Calu3 (cell line): ENCODE measurements around the gene ULBP2. TPM values are rescaled to one million over a fixed set of nuclear protein-coding genes. Genes with fewer than 3 reads are reported as not detected.

Experiments
- BruUV-seq: library from RNA; stranded (reverse); fragments of 400-500 nt; replicated peaks from 2 replicates; lab custom pipeline; 2021; lab: Mats Ljungman, UMichigan
- CTCF ChIA-PET: fragments of 300-600 bp; sonication (Branson Sonifier 250); formaldehyde crosslinking; loops from one replicate; lab custom pipeline; 2022; ENCODE audit warnings: antibody characterized with exemption; lab: Charles Lee
- DNase-seq: peaks from one replicate; pipeline ENCODE4 v3.0.0; 2022
- H3K27ac Mint-ChIP-seq: one replicate; pipeline ENCODE4 v1.8.0; 2022; ENCODE audit warnings: mixed read lengths; ENCODE audit not compliant: unreplicated experiment
- H3K27me3 Mint-ChIP-seq: one replicate; pipeline ENCODE4 v1.8.0; 2022; ENCODE audit warnings: mixed read lengths; ENCODE audit not compliant: unreplicated experiment
- H3K36me3 Mint-ChIP-seq: one replicate; pipeline ENCODE4 v1.8.0; 2022; ENCODE audit warnings: mild to moderate bottlenecking, moderate library complexity, mixed read lengths; ENCODE audit not compliant: insufficient read depth, unreplicated experiment
- H3K4me1 Mint-ChIP-seq: one replicate; pipeline ENCODE4 v1.8.0; 2022; ENCODE audit warnings: mild to moderate bottlenecking, low read depth, mixed read lengths; ENCODE audit not compliant: unreplicated experiment
- H3K4me3 Mint-ChIP-seq: one replicate; pipeline ENCODE4 v1.8.0; 2022; ENCODE audit warnings: mild to moderate bottlenecking, low read depth, moderate library complexity, mixed read lengths; ENCODE audit not compliant: unreplicated experiment
- H3K9me3 Mint-ChIP-seq: one replicate; pipeline ENCODE4 v1.8.0; 2022; ENCODE audit warnings: low read depth, mixed read lengths; ENCODE audit not compliant: unreplicated experiment
- intact Hi-C: fragments of 100-400 bp; cut with micrococcal nuclease; formaldehyde crosslinking; loops from one replicate; pipeline ENCODE4 v1.10.0; 2022; ENCODE audit not compliant: unreplicated experiment
- total RNA-seq: library from RNA; stranded (reverse); gene quantifications from 2 replicates; pipeline ENCODE4 v1.2.3, GENCODE V29; 2022
- TF ChIP-seq, protein P1 (sequence below): fragments of 200-600 bp; IDR thresholded peaks from one replicate; pipeline ENCODE4 v1.8.0; 2022; ENCODE audit warnings: antibody characterized with exemption; ENCODE audit not compliant: unreplicated experiment

The ULBP2 gene
- total RNA-seq, 1 experiment from 2014 or later = 7.1 TPM

DNA sequence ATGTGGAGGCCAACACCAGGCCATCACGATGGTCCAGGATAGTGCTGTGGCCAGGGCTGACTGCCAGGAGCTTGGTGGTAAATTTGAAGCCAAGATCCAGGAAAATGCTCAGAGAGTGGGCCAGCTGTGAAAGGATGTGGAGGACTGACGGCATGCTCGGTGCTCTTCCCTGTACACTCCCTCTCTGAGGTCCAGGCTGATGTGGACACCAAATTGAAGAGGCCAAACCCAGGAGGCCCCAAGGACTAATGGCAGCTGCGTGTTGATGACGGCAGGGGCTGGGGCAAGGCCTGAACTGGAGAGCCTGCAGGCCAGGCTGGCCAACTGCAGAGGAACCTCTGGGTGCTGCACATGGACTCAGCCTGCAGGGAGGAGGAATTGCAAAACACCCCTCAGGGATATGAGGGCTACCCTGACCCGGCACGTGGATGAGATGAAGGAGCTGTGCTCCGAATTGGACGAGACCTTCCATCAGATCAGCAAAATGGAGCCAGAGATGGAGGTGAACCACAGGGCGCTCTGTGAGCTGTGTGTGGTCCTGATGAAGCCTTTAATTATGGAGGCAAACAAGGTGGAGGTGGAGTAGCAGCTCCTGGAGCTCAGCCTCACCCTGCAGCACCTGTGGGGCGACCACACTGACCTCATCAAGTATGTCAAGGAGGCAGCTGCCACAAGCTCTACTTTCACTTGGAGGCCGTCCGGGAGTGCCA is 37.0 kb upstream of the ULBP2 start:
- Mint-ChIP-seq H3K27ac (no peak overlapping the region), H3K27me3 (peaks cover 13% of the 10 kb centered on the region), H3K4me3 (no peak overlapping the region), H3K36me3 (no peaks in the 10 kb centered on the region), H3K4me1 (no peaks in the 10 kb centered on the region), H3K9me3 (peaks cover 2% of the 10 kb centered on the region)
- no peak for DNase-seq
- BruUV-seq = no TSS peak
- TF ChIP-seq, protein P1, sequence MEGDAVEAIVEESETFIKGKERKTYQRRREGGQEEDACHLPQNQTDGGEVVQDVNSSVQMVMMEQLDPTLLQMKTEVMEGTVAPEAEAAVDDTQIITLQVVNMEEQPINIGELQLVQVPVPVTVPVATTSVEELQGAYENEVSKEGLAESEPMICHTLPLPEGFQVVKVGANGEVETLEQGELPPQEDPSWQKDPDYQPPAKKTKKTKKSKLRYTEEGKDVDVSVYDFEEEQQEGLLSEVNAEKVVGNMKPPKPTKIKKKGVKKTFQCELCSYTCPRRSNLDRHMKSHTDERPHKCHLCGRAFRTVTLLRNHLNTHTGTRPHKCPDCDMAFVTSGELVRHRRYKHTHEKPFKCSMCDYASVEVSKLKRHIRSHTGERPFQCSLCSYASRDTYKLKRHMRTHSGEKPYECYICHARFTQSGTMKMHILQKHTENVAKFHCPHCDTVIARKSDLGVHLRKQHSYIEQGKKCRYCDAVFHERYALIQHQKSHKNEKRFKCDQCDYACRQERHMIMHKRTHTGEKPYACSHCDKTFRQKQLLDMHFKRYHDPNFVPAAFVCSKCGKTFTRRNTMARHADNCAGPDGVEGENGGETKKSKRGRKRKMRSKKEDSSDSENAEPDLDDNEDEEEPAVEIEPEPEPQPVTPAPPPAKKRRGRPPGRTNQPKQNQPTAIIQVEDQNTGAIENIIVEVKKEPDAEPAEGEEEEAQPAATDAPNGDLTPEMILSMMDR = no peak
- intact Hi-C loops = no loop called here
- CTCF ChIA-PET = interaction anchor here (1.0 kb wide), 1 partner anchor 58 kb away, joined by 3 read pairs; no protein-coding TSS in a partner anchor

DNA sequence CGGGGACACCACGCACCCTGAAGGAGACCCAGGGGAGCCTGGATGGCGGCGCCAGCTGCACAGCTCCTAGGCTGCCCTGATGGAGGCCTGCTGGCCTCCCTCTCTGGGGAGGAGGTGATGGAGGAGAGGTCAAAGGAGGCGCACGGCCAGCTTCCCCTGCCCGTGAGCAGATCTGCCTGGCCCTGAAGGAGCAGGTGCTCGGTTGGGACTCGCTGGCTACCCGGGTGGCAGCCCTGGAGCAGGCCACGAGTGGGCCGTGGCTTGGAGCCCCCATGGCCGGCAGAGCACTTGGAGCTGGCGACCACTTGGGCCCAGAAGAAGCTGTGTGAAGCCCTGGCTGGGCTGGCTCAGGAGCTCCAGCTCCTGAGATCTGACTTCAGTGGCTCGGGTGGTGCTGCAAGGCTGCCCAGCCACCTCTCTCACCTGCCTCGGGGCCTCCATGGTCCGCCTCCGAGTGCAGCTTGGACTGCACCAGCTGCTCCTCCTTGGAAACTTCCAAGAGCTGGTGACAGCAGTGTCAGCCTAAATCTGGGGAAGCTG is 36.4 kb upstream of the ULBP2 start:
- peaks cover 13% of the 10 kb centered on the region for H3K27me3 Mint-ChIP-seq
- H3K36me3 Mint-ChIP-seq = no peaks in the 10 kb centered on the region
- CTCF ChIA-PET = no interaction called here
- TF ChIP-seq, protein P1 = no peak
- H3K4me3 Mint-ChIP-seq = no peak overlapping the region
- no peak overlapping the region for H3K27ac Mint-ChIP-seq
- no TSS peak for BruUV-seq
- no peaks in the 10 kb centered on the region for H3K4me1 Mint-ChIP-seq
- no peak for DNase-seq
- intact Hi-C loops = no loop called here
- H3K9me3 Mint-ChIP-seq = peaks cover 2% of the 10 kb centered on the region

DNA sequence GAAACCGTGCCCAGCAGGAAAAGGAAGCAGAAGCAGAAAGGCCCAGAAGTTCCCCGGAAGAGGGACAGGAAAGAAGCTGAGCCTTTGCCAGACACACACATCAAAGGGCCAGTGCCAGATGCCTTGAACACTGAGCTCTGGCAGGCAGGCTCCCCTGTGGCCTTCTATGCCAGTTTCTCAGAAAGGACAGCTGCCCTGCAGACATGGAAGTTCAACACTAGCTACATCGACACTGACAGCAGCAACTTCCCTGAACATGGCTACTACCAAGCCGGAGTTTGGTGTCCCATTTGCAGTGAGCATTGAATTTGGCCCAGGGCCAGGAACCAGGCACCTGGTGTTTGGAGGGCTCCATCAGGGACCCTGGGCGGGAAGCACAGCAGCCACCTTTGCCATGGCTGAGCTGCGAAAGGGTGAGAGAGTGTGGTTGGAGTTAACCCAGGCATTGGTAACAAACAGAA is 35.9 kb upstream of the ULBP2 start:
- H3K4me3 Mint-ChIP-seq = no peak overlapping the region
- TF ChIP-seq, protein P1 = no peak
- H3K9me3 Mint-ChIP-seq = peaks cover 2% of the 10 kb centered on the region
- no TSS peak for BruUV-seq
- no peaks in the 10 kb centered on the region for H3K36me3 Mint-ChIP-seq
- peaks cover 16% of the 10 kb centered on the region for H3K27me3 Mint-ChIP-seq
- CTCF ChIA-PET = no interaction called here
- no peak overlapping the region for H3K27ac Mint-ChIP-seq
- no peak for DNase-seq
- intact Hi-C loops = no loop called here
- H3K4me1 Mint-ChIP-seq = no peaks in the 10 kb centered on the region

DNA sequence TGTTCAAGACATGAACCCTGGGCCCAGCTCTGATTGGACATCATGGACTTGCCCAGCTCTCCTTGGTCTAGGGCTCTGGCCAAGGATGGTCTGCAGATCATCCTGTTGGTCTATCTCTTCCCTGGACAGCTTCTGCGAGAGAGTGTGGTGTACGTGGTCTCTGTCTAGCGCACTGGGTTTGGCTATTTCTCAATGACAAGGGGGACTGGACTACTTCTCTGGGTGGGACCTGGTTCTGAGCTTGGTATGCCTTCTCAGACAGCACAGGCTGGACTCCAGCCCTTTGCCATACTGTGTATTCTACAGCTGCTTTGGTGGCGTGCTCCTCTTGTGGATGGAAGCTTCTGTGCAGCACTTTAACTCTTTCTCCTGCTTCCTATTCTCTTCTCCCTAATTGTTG is 35.4 kb upstream of the ULBP2 start:
- no TSS peak for BruUV-seq
- CTCF ChIA-PET = no interaction called here
- no peak overlapping the region for H3K4me3 Mint-ChIP-seq
- no peak for DNase-seq
- H3K4me1 Mint-ChIP-seq = no peaks in the 10 kb centered on the region
- peaks cover 2% of the 10 kb centered on the region for H3K9me3 Mint-ChIP-seq
- peaks cover 20% of the 10 kb centered on the region for H3K27me3 Mint-ChIP-seq
- H3K36me3 Mint-ChIP-seq = no peaks in the 10 kb centered on the region
- H3K27ac Mint-ChIP-seq = no peak overlapping the region
- intact Hi-C loops = no loop called here
- TF ChIP-seq, protein P1 = no peak
